ENCODE measurements around the gene ZNF513. TPM values are rescaled to one million over a fixed set of nuclear protein-coding genes. Genes with fewer than 3 reads are reported as not detected.
"Not testable (repeated sequence)": the region's sequence is repeated elsewhere in the genome, so short reads cannot be mapped to it uniquely, and the experiment has no call there.

The ZNF513 gene
- 1 to 10 TPM; 4.7 to 6.2 TPM for total RNA-seq

- no peak for TF ChIP-seq CTCF (IDR thresholded peaks at IDR 0.05)
- Histone ChIP-seq H3K36me3 (peaks cover 58% of the 10 kb centered on the region), H3K27me3 (no peaks in the 10 kb centered on the region), H3K4me1 (peaks cover 0 to 37% of the 10 kb centered on the region in 2 donors), H3K27ac (peak within 1 kb of the TSS; percentile 87 to 93), H3K9me3 (no peaks in the 10 kb centered on the region), H3K4me3 (peak within 1 kb of the TSS; percentile 60 to 68)
- peak; percentile 98 for DNase-seq (ENCODE audit: low spot score)
These were observed at the start of gene ZNF513 for GRCh38 chr2:27380626-27381545. Gene ZNF513 (minus strand): TSS chr2:27380734. CDS start chr2:27380526, 208 bp downstream.

- Histone ChIP-seq H3K36me3 (peaks cover 11% of the 10 kb centered on the region), H3K4me1 (peaks cover 0 to 40% of the 10 kb centered on the region in 2 donors), H3K4me3 (peak overlapping the region; percentile 98 to 99), H3K27me3 (no peaks in the 10 kb centered on the region), H3K9me3 (no peaks in the 10 kb centered on the region), H3K27ac (peak overlapping the region; percentile 99)
- DNase-seq (ENCODE audit: low spot score), result peak; percentile 76
- TF ChIP-seq CTCF (IDR thresholded peaks at IDR 0.05), result no peak
These were observed 48.5 kb upstream of the ZNF513 start for GRCh38 chr2:27428978-27429541.

GRCh38 chr2:27428213-27428977 lies 47.9 kb upstream of the ZNF513 start, which contains the start of gene NRBP1:
Gene NRBP1 (plus strand): TSS chr2:27428631. CDS start chr2:27433274, 4,643 bp downstream.
- peaks cover 4% of the 10 kb centered on the region for H3K36me3 ChIP-seq
- peaks cover 0 to 40% of the 10 kb centered on the region in 2 donors for H3K4me1 ChIP-seq
- peak within 1 kb of the TSS; percentile 98 to 99 for H3K4me3 ChIP-seq
- H3K27me3 ChIP-seq, result no peaks in the 10 kb centered on the region
- H3K27ac ChIP-seq, result peak within 1 kb of the TSS; percentile 99
- peak; percentile 90 for DNase-seq (ENCODE audit: low spot score)
- no peaks in the 10 kb centered on the region for H3K9me3 ChIP-seq
- peak in 1 of 2 donors; percentile 26 for TF ChIP-seq CTCF (IDR thresholded peaks at IDR 0.05)

- no peak for TF ChIP-seq CTCF (IDR thresholded peaks at IDR 0.05)
These were observed 47.3 kb upstream of the ZNF513 start for GRCh38 chr2:27427863-27428212.

GRCh38 chr2:27425039-27425438 lies 44.5 kb upstream of the ZNF513 start:
- DNase-seq (ENCODE audit: low spot score); H3K4me3 ChIP-seq; H3K4me1 ChIP-seq; H3K36me3 ChIP-seq; H3K9me3 ChIP-seq; H3K27ac ChIP-seq; H3K27me3 ChIP-seq: not testable (repeated sequence)

More at GRCh38 chr2:27427863-27428212, 47.3 kb upstream of the ZNF513 start:
- DNase-seq (ENCODE audit: low spot score), result no peak
- Histone ChIP-seq H3K27me3 (no peaks in the 10 kb centered on the region), H3K36me3 (no peaks in the 10 kb centered on the region), H3K27ac (peak overlapping the region; percentile 99), H3K4me3 (peak overlapping the region; percentile 98 to 99), H3K9me3 (no peaks in the 10 kb centered on the region), H3K4me1 (peaks cover 0 to 36% of the 10 kb centered on the region in 2 donors)
